Breast epithelium (tissue), 3 donors: ENCODE results near the gene APOBR.

Experiments
- POLR2A ChIP-seq: fragments of 450-650 bp; IDR thresholded peaks from one replicate; pipeline ENCODE4 v1.6.1; 2016; ENCODE audit warnings: antibody characterized with exemption, mild to moderate bottlenecking, moderate library complexity
- POLR2AphosphoS5 ChIP-seq, 3 donors: sonication (generic); formaldehyde crosslinking; IDR thresholded peaks; one replicate each; pipeline ENCODE4 v1.6.1; 2017; ENCODE audit warnings: antibody characterized with exemption in 3 of 3
- TF ChIP-seq, protein P1 (sequence below), 3 donors: fragments of 450-650 bp; IDR thresholded peaks; one replicate each; pipeline ENCODE4 v1.5.1; 2016 to 2017; ENCODE audit warnings: antibody characterized with exemption in 3 of 3, mild to moderate bottlenecking in 3 of 3, moderate library complexity in 3 of 3

DNA sequence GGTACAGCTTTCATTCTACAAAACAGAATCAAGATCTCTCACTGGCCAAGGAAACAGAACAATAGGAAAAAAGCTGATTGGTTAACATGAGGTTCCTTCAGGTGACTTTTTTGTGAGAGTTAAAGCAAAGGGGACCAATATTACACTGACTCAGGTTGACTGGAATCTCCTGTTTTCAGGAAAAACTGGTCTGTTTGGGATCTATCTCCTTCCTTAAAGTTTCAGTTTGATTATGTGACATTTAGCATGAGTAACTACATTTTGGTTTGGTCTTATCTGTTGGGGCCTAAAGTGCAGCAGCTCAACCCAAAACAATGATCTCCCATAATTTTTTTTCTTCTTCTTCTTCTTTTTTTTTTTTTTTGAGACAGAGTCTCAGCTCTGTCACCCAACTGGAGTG is 34.7 kb downstream of the APOBR start:
- TF ChIP-seq POLR2AphosphoS5 (IDR thresholded peaks at IDR 0.05): no peak
- TF ChIP-seq, protein P1, sequence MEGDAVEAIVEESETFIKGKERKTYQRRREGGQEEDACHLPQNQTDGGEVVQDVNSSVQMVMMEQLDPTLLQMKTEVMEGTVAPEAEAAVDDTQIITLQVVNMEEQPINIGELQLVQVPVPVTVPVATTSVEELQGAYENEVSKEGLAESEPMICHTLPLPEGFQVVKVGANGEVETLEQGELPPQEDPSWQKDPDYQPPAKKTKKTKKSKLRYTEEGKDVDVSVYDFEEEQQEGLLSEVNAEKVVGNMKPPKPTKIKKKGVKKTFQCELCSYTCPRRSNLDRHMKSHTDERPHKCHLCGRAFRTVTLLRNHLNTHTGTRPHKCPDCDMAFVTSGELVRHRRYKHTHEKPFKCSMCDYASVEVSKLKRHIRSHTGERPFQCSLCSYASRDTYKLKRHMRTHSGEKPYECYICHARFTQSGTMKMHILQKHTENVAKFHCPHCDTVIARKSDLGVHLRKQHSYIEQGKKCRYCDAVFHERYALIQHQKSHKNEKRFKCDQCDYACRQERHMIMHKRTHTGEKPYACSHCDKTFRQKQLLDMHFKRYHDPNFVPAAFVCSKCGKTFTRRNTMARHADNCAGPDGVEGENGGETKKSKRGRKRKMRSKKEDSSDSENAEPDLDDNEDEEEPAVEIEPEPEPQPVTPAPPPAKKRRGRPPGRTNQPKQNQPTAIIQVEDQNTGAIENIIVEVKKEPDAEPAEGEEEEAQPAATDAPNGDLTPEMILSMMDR (IDR thresholded peaks at IDR 0.05): no peak
- no peak for TF ChIP-seq POLR2A
